ENCODE results near the gene FBXO40.

The FBXO40 gene

DNA sequence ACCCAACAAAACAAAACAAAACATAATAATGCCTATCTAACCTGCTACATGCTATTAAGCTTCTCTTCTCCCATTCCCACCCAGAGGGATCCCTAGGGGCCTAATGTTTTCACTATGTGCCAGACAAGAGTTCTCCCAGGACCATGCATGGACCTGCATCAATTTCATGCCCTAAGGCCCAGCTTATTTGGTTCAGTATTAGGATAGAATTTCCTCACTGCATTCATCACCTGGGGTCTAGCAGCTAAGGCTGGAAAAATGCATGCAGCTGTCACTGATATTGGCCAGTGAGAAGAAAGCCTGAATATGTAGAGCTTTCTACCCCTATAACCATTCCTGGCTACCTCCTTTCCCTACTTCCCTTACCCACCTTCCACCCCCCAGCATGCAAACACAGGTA is 69.6 kb downstream of the FBXO40 start:
- no peak for DNase-seq (ENCODE audit: low spot score)

GRCh38 chr3:121663171-121663847 is 70.1 kb downstream of the FBXO40 start:
- no peak for DNase-seq (ENCODE audit: low spot score)

- DNase-seq (ENCODE audit: low spot score): no peak
Observed at GRCh38 chr3:121665488-121665887, 72.3 kb downstream of the FBXO40 start.

DNA sequence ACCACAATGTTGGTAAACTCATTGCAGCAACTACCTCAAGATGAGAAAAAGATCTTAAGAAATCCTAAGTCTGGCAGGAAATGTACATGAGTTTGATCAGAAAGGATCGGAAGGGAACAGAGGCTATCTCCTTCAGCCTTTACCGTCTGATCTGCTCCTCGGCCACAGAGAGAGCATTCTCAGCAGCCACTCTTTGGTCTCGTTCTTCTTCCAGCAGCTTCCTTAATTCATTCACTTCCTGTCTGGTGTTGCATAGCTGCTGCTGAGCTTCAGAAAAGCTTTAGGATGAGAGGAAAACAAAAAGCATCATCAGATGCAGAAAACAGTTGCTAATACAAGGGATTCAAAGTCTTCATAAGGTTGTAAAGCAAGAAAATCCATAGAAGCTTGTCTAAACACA is 74.2 kb downstream of the FBXO40 start:
- DNase-seq (ENCODE audit: low spot score): no peak

- DNase-seq (ENCODE audit: low spot score): no peak
Observed at GRCh38 chr3:121670676-121671075, 77.5 kb downstream of the FBXO40 start.

DNA sequence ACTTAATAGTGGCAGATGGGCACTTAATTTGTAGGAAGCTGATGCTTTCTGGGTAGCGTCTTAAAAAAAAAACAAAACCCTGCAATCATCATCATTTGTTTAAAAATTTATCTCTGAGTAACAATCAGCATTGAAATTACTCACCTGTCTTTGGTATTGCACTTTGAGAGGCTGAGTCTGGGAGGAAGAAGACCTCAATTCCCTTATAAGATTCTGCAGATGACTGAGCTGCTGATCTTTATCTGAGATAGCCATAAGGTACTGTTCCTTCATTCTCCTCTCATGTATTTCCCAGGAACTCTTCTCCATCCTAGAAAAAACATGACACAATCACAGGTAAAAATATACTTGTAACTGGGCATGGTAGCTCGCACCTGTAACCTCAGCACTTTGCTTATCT is 84.0 kb downstream of the FBXO40 start:
- no peak for DNase-seq (ENCODE audit: low spot score)

Measured in hematopoietic multipotent progenitor cell treated with erythropoietin and hydrocortisone succinate and interleukin-3 and kit ligand, for 15 days (in vitro differentiated cells).